Type B pancreatic cell (in vitro differentiated cells): ENCODE measurements around the gene ZBTB47. TPM values are rescaled to one million over a fixed set of nuclear protein-coding genes. Genes with fewer than 3 reads are reported as not detected.
A peak's percentile ranks its signal among the peaks of the same experiment; 100 is the strongest.

Experiments
- DNase-seq: peaks from one replicate; pipeline ENCODE4 v3.0.0; 2021; ENCODE audit warnings: mixed read lengths; ENCODE audit not compliant: unreplicated experiment; ENCODE audit errors: extremely low spot score
- H3K27ac Mint-ChIP-seq: 2 replicates; pipeline ENCODE4 v1.8.0; 2021; ENCODE audit warnings: mild to moderate bottlenecking, mixed read lengths
- H3K27me3 Mint-ChIP-seq: 2 replicates; pipeline ENCODE4 v1.8.0; 2021; ENCODE audit warnings: mixed read lengths
- H3K36me3 Mint-ChIP-seq: 2 replicates; pipeline ENCODE4 v1.8.0; 2021; ENCODE audit warnings: mixed read lengths
- H3K4me1 Mint-ChIP-seq: one replicate; pipeline ENCODE4 v1.8.0; 2021; ENCODE audit warnings: mixed read lengths; ENCODE audit not compliant: unreplicated experiment
- H3K4me3 Mint-ChIP-seq: 2 replicates; pipeline ENCODE4 v1.8.0; 2021; ENCODE audit warnings: mild to moderate bottlenecking, mixed read lengths
- H3K9me3 Mint-ChIP-seq: 2 replicates; pipeline ENCODE4 v1.8.0; 2021; ENCODE audit warnings: mixed read lengths
- total RNA-seq: library from RNA; stranded (reverse); gene quantifications from 2 replicates; pipeline ENCODE4 v1.2.1, GENCODE V29; 2021; ENCODE audit warnings: low replicate concordance
- TF ChIP-seq, protein P1 (sequence below): fragments of 200-600 bp; sonication (generic); conservative IDR thresholded peaks from 2 replicates; pipeline ENCODE4 v1.5.0; 2021; ENCODE audit warnings: antibody characterized with exemption, mild to moderate bottlenecking

ZBTB47 gene
- total RNA-seq, 1 donor from 2014 or later, result 8.1 TPM

GRCh38 chr3:42698216-42698910 lies 44.9 kb downstream of the ZBTB47 start:
- H3K4me1 Mint-ChIP-seq, result no peaks in the 10 kb centered on the region
- no peaks in the 10 kb centered on the region for H3K9me3 Mint-ChIP-seq
- peak; percentile 48 for DNase-seq
- TF ChIP-seq, protein P1, sequence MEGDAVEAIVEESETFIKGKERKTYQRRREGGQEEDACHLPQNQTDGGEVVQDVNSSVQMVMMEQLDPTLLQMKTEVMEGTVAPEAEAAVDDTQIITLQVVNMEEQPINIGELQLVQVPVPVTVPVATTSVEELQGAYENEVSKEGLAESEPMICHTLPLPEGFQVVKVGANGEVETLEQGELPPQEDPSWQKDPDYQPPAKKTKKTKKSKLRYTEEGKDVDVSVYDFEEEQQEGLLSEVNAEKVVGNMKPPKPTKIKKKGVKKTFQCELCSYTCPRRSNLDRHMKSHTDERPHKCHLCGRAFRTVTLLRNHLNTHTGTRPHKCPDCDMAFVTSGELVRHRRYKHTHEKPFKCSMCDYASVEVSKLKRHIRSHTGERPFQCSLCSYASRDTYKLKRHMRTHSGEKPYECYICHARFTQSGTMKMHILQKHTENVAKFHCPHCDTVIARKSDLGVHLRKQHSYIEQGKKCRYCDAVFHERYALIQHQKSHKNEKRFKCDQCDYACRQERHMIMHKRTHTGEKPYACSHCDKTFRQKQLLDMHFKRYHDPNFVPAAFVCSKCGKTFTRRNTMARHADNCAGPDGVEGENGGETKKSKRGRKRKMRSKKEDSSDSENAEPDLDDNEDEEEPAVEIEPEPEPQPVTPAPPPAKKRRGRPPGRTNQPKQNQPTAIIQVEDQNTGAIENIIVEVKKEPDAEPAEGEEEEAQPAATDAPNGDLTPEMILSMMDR, result no peak
- H3K27me3 Mint-ChIP-seq, result peaks cover 13% of the 10 kb centered on the region
- no peaks in the 10 kb centered on the region for H3K36me3 Mint-ChIP-seq
- no peak overlapping the region for H3K27ac Mint-ChIP-seq
- H3K4me3 Mint-ChIP-seq, result no peak overlapping the region

- Mint-ChIP-seq H3K36me3 (no peaks in the 10 kb centered on the region), H3K9me3 (no peaks in the 10 kb centered on the region), H3K4me1 (no peaks in the 10 kb centered on the region), H3K4me3 (no peak overlapping the region), H3K27me3 (peaks cover 18% of the 10 kb centered on the region), H3K27ac (no peak overlapping the region)
- TF ChIP-seq, protein P1, result no peak
- peak; percentile 57 for DNase-seq
Observed at GRCh38 chr3:42698911-42699230, 45.4 kb downstream of the ZBTB47 start.

DNA sequence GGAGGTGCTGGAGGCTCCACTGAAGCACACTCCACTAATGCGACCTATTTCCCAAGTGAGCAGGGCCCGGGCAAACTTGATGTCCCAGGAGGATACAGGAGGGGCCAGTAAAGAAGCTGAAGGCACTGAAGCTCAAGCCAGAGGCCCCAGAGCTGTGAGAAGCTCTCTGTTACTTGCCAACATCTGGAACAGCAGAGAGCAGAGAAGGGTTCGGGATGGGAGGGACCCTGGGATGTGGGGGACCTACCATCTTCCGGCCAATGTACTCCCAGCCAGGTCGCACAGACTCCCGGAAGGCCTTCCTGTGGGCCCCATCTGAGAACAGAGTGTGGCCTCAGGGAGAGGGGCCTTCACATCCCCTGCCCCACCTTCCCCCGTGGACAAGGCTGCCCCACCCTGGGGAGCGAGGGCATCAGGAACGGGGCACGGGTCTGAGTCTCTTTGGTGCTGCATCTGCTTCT lies 46.0 kb downstream of the ZBTB47 start:
- DNase-seq, result peak; percentile 52

DNA sequence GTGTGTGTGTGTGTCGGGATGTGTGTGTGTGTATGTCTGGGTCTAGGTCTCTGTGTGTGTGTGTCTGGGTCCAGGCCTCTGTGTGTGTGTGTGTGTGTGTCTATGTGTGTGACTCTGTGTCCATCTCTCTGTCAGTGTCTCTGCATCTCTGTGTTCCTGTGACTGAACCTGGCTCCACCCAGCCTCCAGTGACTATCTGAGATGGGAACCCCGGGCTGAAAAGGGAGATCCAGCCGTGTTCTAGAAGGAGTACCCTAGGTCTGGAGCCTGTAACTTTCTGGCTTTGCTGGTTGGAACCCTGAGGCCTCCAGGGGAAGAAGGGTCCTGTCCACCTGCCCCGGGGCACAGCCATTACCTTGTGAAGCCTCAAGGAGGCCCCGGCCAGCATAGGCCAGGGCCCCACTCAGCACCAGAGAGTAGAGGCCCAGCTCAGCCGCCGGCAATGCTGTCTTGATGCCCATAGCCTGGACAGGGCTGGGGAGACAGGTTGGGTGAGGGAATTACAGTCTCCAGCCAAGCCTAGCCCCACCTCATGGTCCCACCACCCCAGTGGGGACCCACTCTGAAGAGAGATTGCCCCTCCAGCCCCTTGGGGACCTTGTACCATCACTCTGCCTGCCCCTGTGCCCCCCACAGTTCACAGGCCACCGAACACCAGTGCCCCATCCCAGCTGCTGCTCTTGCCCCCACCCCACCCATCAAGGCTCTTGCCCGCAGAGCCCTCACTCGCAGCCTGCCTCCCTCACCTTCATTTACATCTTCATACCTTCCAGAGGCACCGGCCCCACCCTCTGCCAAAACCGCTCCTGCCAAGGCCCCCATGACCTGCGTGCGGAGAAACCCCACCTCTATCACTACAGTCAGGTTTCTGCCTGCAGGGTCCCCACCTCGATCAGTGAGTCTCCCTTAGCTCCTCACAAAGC lies 47.1 kb downstream of the ZBTB47 start:
- TF ChIP-seq, protein P1, result no peak
- H3K36me3 Mint-ChIP-seq, result no peaks in the 10 kb centered on the region
- peaks cover 19% of the 10 kb centered on the region for H3K27me3 Mint-ChIP-seq
- H3K27ac Mint-ChIP-seq, result no peak overlapping the region
- H3K4me3 Mint-ChIP-seq, result no peak overlapping the region
- H3K9me3 Mint-ChIP-seq, result no peaks in the 10 kb centered on the region
- DNase-seq, result peak; percentile 60
- no peaks in the 10 kb centered on the region for H3K4me1 Mint-ChIP-seq

More for the DNA sequence above, 46.0 kb downstream of the ZBTB47 start:
- Mint-ChIP-seq H3K4me1 (no peaks in the 10 kb centered on the region), H3K4me3 (no peak overlapping the region), H3K27me3 (peaks cover 19% of the 10 kb centered on the region), H3K36me3 (no peaks in the 10 kb centered on the region), H3K9me3 (no peaks in the 10 kb centered on the region), H3K27ac (no peak overlapping the region)
- TF ChIP-seq, protein P1, result no peak

DNA sequence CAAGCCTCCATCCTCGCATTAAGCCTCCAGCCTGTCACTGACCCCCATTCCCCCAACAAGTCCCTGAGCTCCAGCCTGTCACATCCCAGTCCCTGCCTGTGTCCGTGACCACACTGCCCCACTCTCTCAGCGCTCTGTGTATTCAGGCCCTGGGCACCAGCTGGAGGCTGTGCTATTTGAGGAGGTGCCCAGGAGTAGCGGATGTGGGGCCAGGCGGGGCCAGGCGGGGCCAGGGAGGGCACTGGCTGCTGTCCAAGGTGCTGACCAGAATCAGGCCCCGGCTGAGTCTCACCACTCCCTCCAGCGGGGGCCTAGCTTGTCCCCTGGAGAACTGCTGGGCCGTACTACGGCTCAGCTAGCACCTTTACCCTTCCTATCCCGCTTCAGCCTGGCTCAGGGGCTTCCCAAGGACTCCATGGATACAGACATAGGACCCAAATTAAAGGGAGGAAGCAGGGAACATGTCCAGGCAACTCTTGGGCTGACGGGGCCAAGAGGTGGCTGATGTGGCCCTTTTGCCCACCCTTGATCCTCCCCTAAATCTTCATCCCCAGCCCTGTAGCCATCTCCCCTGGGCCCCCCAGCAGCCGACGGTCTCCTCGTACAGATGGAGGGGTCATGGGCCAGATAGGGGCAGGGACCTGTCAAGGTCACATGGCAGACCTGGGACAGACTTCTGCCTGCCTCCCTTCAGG lies 48.0 kb downstream of the ZBTB47 start:
- H3K4me1 Mint-ChIP-seq, result no peaks in the 10 kb centered on the region
- H3K27ac Mint-ChIP-seq, result no peak overlapping the region
- DNase-seq, result peak; percentile 78
- TF ChIP-seq, protein P1, result no peak
- no peaks in the 10 kb centered on the region for H3K9me3 Mint-ChIP-seq
- H3K36me3 Mint-ChIP-seq, result no peaks in the 10 kb centered on the region
- peaks cover 19% of the 10 kb centered on the region for H3K27me3 Mint-ChIP-seq
- H3K4me3 Mint-ChIP-seq, result no peak overlapping the region
